Embryonic facial prominence (tissue), 1 donor: Measurements from ENCODE around the gene KCNC1.

Experiments used
- DNase-seq: peaks from one replicate; pipeline ENCODE4 v3.0.0-alpha.2; 2016; ENCODE audit errors: extremely low spot score

The KCNC1 gene

DNA sequence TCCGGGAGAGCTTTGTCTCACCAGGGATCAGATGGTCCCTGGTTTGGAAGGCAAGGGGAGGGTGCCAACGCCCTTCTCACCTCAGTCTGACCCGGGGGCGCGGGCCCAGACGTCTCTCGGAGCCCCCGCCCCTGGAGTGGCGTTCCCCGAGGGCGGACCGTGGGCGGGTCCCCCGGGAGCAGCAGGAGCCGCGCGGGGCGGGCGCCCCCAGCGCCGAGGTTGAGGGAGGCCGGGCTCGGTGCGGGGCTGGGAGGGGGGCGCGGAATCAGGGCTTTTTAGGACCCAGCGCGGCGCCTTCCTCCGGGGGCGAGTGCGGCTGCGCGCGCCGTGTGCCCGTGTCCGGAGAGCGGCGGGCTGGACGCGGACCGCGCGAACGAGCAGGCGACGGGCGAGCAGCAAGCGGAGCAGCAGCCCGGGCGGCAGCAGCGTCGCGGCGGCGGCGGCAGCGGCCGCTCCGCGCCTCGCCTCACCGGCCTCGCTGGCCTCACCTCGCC lies at the start of gene KCNC1:
KCNC1 (plus strand) TSS at position 364 of the 494 bp plus-strand sequence. CDS start 1,222 bp downstream, outside the sequence.
- no peak for DNase-seq

GRCh38 chr11:17686231-17686980 lies 48.2 kb upstream of the KCNC1 start:
- no peak for DNase-seq

- DNase-seq: no peak
Measured at GRCh38 chr11:17687946-17688670, 46.5 kb upstream of the KCNC1 start.

GRCh38 chr11:17691550-17691949 lies 43.0 kb upstream of the KCNC1 start:
- DNase-seq: no peak

- no peak for DNase-seq
Measured at GRCh38 chr11:17691976-17692375, 42.6 kb upstream of the KCNC1 start.

DNA sequence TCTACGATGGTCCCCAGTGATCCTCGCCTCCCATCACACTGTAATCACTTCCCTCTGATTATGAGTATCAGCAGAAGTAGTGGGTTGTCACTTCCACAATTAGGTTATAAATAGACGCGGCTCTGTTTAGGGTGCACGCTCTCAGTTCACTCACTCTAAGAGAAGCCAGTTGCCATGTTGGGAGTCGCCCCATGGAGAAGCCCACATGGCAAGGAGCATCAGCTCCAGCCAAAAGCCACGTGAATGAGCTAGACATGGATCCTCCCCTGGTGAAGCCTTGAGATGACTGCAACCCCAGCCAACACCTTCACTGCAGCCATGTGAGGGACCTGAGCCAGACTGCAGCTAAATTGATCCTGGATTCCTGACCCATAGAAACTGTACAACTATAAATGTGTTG lies 41.6 kb upstream of the KCNC1 start:
- DNase-seq: no peak

- DNase-seq: no peak
Measured at GRCh38 chr11:17693531-17693930, 41.0 kb upstream of the KCNC1 start.

DNA sequence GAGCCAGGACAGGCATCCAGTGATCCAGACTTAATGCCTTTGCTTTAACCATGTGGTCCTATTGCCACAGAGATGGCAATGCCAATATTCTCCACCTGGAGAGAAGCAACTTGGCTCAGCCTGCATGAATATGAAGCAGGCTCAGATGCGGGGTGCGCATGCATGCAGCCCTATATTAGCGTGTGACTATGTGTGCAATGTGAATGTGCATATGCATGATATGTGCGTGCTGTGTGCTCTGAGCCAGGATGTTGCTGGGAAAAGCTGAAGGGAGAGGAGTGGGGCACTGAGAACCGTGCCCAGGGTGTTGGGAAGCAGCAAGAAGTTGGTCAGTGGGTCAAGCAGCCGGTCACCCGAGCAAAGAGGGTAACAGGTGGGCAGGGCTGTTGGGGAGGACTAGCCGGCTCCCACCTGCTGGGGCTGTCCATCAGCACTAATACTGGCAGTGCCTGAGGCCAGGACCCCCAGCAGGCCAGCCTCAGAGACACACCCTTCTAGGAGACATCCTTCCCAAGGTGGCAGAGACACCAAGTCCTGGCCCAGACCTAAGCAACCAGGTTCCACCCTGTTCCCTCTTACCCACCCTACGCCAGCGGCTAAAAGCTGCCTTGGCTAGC lies 40.0 kb upstream of the KCNC1 start:
- no peak for DNase-seq

GRCh38 chr11:17695454-17696441 lies 38.8 kb upstream of the KCNC1 start:
- no peak for DNase-seq

GRCh38 chr11:17696741-17697140 lies 37.8 kb upstream of the KCNC1 start:
- DNase-seq: no peak

DNA sequence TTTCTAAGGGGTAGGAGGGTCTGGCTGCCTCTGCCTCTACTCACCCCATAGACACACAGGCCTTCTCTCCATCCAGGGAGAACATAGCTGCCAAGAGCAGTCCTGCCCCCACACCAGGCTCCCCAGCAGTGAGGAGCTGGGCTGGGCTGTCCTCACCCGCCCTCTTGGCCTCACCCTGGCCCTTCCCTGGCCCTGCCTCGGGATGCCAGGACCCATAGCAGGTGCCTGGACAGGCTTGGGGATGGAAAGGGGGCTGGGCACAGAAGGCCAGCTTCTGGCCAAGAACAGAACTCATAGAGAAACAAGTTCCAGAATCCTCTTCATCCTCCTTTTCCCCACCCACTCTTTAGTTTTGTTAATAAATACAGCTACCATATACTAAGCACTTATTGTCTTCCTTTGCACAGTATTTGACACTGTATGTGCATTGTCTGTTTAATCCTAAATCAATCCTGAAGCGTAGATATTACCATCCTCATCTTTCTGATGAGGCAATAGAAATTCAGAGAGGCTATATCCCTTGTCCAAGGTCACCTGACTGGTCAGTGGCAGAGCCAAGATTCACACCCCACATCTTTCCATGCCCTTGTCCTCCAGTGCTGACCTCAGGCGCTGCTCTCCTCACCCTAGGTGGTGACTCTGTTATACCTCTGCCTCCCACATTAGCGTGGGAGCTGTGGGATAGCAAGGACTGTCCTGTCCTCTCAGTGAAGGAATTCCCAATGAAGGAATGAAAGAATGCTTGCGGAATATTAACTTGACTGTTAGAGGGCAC lies 37.2 kb upstream of the KCNC1 start:
- DNase-seq: no peak

DNA sequence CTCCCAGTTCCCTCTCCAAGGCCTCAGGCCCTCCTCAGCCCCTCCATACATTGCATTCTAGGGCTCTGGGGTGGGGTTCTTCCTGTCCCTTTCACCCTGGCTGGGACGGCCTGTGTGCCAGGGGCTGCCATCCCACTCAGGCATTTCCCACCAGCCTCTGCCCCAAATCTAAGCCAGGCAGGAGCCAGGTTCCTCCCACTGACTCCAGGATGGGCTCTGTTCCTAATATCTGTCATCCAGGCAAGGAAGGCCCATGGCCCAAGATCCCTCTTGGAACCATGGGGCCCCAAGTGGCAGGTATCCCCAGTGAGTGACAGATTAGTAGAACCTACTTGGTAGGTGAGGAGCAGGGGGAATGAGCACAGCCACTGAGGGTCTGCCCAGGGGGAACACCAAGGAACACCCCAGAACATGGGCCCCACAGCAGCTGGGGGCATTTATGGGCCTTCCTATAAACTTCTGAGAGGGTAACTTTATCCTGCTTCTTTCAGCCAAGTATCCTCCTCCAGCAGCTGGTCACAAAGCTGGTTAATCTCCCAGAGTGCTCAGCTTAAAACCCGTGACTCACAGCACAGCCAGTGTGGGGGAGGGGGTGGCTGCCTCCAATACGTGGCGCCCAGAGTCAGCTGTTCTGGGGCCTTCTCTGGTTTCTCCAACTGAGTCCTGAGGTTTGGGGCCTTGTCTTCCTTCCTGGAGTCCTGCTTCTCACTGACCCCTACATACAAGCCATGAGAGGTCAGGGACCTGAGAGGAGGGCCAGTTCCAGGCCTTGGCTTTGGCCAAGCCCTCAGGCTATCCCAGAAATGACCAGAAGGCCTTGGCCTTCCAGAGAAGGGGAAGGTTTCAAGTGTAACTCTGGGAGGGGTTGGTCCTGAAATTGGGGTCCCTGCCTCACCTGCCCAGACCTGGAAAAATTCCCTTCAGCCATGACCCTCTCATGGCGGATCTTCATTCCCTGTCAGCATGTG lies 35.1 kb upstream of the KCNC1 start:
- no peak for DNase-seq

DNA sequence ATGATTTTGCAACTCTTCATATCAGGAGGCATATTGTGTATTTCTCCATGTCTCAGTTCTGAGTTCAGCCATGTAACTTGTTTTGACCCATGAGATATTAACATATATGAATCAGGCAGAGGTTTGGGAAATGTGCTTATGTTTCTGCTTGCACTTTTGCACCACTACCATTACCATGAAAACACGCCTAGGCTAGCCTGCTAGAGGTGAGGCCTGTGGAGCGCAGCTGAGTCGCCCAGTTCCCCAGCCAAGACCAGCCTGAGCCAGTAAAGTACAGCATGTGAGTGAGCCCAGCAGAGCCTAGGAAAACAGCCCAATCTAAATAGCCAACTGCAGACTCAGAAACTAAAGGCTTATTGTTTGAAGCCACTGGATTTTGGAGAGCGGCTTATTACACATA lies 33.6 kb upstream of the KCNC1 start:
- DNase-seq: no peak

DNA sequence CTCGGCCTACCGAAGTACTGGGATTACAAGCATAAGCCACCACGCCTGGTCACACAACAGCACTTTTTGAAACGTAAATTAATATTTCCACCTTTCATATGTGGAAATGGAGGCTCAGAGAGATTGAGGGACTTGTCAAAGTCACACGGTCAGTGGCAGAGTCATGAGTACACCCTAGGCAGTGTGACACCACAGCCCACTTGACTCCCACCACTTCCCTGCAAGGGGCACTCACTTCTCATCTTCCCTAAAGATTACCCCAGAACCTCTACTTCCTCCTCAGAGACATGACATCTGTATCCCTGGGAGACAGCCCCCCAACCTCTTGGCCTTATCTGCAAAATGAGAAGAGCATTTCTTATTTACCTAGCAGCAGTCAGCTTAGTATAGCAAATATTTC lies 31.7 kb upstream of the KCNC1 start:
- DNase-seq: no peak

DNA sequence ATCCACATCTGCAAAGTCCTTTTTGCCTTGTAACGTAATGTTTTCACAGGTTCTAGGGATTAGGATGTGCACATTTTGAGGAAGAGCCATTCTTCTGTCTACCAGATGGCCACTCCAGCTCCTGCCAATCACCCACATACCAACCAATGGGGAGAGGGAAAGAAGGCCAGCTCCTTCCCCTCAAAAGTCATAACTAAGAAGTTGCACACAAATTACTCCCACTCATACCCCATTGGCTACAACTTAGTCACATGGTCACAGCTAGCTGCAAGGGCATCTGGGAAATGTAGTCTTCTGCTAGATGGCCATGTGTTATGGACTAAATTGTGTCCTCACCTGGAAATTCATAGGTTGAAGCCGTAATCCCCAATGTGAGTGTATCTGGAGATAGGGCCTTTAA lies 30.6 kb upstream of the KCNC1 start:
- no peak for DNase-seq

DNA sequence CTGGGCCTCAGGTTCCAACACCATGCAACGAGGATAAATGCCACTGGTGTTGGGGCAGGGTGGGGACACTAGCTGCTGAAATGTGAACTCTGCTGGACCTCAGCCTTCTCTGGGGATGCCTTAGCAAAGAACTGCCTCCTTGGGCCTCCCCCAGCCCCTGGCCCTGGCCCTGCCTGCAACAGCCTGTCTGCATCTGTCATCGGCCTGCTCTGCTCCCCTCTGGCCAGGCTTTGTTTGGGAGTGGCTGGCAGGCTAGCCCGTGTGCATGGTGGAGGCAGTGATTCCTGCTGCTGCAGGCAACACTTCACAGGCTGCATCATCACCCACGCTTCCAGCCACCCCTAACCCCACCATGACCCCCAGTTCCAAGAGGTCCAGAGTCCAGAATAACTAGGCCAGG lies 26.8 kb upstream of the KCNC1 start:
- no peak for DNase-seq

DNA sequence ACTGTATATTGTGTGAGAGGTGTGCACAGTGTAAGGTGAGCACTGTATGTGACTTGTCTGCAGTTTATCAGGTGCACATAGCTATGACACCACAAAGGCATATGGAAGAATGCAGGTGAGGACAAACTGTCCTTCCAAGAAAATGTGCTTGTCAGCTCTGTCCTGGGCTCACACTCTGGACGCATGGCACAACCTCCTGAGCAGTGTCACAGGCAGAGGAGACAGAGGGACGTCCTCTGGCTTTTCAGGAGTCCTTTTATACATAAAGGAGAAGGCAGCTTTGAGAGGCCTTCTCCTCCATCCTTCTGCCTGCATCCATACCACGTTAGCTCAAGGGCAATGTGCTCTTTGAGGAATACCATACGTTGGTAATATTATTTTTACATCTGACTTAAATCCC lies 22.7 kb upstream of the KCNC1 start:
- DNase-seq: no peak

DNA sequence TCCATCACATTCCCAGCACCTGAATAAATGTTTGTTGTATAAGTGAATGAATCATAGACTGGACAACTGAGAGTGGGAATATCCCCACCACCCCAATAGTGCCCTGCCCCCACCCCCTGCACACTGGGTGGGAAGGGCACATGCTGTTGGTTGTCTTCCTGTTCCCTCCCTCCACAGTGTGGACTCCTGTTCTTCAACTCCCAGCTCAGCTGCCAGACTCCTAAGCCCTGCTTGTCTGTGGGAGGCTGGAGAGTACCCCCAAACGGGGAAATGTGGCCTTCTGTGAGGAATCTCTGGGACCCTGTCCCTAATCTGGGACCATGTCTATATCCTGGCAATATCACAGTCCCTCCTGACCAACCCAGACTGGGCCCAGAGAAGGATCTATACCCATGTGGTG lies 20.7 kb upstream of the KCNC1 start:
- no peak for DNase-seq

- no peak for DNase-seq
Measured at GRCh38 chr11:17714356-17714854, 20.2 kb upstream of the KCNC1 start.
